ENCODE results near the gene USP43.

DNA sequence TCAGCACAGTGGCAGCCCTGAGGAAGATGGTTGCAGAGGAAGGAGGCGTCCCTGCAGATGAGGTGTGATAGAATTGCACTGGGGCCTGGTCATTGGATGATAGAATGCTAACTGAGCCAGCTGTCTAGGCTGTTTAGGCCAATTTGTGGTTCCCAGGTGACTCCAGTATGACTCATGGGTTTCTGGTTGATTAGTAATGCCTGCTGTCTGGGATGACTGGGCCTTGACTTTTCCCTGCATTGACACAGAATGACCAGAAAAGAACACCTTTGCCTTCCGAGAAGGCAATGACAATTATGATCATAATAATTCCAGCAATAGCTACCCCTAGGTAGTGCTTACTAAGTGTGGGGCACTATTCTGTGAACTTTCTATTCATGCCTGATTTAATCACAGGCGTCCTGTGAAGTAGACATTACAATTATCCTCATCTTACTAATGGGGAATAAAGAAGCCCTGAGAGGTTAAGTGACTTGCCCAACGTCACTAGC is 31.5 kb downstream of the USP43 start:
- no peak for TF ChIP-seq POLR2A (IDR thresholded peaks at IDR 0.05)
- TF ChIP-seq, protein P1, sequence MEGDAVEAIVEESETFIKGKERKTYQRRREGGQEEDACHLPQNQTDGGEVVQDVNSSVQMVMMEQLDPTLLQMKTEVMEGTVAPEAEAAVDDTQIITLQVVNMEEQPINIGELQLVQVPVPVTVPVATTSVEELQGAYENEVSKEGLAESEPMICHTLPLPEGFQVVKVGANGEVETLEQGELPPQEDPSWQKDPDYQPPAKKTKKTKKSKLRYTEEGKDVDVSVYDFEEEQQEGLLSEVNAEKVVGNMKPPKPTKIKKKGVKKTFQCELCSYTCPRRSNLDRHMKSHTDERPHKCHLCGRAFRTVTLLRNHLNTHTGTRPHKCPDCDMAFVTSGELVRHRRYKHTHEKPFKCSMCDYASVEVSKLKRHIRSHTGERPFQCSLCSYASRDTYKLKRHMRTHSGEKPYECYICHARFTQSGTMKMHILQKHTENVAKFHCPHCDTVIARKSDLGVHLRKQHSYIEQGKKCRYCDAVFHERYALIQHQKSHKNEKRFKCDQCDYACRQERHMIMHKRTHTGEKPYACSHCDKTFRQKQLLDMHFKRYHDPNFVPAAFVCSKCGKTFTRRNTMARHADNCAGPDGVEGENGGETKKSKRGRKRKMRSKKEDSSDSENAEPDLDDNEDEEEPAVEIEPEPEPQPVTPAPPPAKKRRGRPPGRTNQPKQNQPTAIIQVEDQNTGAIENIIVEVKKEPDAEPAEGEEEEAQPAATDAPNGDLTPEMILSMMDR (IDR thresholded peaks at IDR 0.05) = no peak

All from thyroid gland (tissue), 4 donors.